GM19238 (cell line): ENCODE data around the gene UBL5.
"Not testable (repeated sequence)": the region's sequence is repeated elsewhere in the genome, so short reads cannot be mapped to it uniquely, and the experiment has no call there.

Experiments
- DNase-seq: peaks from one replicate; pipeline ENCODE4 v3.0.0; 2011; ENCODE audit warnings: low spot score; ENCODE audit not compliant: insufficient read length

The UBL5 gene

DNA sequence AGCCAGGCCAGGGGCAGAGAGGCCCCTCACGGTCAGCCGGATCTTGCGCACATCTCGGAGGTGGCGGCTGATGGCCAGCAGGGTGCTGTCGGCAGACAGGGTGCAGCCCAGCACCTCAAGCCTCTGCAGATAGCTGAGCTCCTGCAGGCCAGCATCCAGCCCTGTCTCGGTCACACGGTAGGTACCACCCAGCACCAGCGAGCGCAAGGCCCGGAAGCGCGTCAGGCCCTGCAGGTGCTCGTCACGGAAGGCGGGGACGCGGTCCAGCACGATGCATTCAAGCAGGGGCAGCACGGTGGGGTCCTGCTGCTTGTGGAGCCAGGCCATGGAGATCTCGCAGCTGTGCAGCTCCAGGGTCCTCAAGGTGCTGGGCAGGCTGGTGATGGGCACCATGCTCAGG lies 16.6 kb upstream of the UBL5 start:
- DNase-seq = no peak

DNA sequence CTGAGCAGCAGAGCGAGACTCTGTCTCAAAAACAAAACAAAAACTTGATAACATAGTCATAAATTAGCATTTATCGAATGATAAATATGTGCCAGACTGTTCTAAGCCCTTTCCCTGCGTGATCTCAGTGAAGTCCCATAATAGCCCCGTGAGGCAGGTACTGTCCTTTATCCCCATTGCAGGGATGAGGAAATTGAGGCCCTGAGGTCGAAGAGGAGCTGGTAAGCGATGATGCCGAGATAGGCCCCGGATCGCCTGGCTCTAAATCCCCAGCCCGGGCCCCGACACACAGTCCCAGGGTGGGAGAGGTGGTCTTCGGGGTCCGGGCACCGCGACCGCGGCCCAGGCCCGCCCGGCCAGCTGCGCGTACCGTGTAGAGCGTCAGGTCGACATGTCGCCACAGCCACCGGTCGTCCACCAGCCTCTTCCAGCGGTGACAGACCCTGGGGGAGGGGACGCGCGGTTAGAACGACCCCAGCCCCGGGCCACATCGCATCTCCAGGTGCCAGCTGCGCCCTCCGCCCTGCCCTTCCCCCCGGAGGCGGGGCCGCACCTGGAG lies 9.5 kb upstream of the UBL5 start:
- DNase-seq = no peak

DNA sequence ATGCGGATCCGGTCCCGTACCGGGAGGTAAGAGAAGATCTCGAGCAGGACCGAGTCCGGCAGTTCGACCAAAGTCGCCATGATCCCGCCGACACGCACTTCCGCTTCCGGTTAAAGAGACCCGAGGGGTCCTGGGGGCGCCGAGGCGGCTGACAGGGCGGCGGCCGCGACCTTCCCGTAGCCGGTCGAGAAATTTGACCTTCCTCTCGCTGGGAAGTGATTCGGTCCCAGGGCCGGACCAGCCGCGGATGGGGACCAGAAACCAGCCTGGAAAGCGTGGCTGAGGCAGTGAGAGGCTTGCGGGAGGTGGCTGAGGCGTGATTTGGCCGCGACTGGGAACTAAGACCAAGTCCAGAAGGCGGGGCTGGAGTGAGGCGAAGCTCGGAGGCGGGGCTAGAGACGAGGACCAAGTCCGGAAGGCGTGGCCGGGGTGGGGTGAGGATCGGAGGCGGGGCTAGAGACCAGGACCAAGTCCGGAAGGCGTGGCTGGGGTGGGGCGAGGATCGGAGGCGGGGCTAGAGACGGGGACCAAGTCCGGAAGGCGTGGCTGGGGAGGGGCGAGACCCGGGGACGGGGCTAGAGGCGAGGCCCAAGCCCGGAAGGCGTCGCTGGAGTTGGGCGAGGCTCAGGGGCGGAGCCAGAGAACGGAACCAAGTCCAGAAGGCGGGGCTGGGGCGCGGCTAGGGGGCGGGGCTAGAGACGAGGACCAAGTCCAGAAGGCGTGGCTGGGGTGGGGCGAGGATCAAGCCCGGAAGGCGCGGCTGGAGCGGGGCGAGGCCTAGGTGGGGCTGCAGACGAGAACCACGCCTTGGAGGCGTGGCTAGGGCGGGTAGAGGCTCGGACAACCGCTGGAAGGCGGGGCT lies 8.8 kb upstream of the UBL5 start, which contains the start of gene FBXL12:
FBXL12 (minus strand) TSS at position 346 of the 862 bp plus-strand sequence; CDS start at position 80, 266 bp downstream.
- peak; percentile 90 for DNase-seq

DNA sequence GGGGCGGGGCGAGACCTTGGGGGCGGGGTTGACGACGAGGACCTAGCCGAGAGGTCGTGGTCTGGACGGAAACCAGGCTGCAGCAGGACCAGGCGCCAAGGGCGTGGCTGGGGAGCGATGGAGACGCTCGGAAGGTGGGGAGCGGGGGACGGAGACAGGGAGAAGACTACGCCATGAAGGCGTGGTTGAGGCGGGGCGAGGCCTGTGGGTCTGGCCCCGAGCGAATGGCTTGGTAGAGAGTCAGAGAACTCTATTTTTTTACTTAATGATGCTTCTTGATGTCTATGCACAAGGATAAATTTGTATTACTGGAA lies 8.2 kb upstream of the UBL5 start:
- no peak for DNase-seq

DNA sequence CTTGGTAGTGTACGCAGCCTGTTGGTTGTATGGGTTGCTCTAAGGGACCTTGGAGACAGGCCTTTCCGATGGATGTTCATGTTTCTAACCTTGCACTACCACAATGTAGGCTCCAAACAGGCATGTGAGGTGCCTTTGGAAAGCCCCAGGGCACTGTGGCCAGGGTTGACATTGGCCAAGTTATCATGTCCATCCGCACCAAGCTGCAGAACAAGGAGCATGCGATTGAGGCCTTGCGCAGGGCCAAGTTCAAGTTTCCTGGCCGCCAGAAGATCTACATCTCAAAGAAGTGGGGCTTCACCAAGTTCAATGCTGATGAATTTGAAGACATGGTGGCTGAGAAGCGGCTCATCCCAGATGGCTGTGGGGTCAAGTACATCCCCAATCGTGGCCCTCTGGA lies 7.7 kb upstream of the UBL5 start:
- DNase-seq = not testable (repeated sequence)

DNA sequence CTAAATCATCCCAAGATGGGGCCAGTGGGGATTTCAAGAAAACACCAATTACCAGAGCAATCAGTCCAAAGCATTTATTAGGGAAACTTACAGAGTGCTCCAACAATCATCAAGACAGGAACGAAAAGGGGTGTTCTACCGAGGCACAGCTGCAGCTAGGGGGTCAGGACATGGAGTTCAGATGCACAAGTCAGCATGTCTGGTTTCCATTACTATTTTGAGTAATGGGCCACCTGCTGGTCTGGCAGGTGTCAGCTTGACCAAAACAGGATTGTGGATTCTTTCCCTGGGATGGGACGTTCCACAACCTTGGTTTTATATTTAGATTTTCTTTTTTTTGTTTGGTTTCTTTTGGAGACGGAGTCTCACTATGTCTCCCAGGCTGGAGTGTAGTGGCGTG lies 3.9 kb upstream of the UBL5 start:
- DNase-seq = no peak

DNA sequence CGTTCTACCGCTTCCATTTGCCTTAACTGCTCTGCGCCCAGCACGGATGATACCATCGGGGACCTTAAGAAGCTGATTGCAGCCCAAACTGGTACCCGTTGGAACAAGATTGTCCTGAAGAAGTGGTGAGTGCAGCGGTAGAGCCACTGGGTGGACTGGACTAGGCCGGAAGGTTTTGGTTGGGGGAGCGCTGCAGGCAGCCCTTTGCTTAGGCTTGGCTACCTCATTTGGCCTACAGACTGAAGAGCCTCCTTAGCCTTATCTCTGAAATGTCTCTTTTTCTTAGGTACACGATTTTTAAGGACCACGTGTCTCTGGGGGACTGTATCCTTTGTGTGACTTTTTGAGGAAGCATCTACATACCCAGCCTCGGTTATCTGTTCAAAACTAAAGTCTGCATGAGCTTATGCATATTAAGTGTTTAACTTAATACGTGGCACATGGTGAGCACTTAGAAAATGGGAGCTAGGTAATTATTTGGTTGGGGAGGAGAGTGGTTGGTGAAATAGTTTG lies 889 bp downstream of the UBL5 start:
- DNase-seq = no peak

DNA sequence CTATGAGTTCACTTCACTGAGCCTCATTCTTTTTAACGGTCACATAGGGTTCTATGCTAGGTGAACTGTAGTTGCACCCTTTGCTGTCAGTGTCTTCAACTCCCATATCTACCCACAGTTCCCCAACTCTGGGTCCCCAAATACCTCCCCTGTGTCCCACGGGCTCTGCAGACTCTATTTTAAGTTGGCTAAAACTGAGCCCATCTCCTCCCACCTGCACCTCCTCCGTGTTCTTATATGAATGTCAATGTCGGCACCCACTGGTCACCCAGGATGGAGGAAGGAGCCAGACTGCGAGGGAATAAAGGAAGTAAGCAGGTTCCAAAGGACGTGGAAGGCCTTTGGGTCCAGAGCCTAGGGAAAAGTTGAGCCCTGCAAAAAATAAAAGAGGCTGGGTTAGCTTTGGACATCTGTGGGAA lies 6.6 kb downstream of the UBL5 start:
- no peak for DNase-seq

DNA sequence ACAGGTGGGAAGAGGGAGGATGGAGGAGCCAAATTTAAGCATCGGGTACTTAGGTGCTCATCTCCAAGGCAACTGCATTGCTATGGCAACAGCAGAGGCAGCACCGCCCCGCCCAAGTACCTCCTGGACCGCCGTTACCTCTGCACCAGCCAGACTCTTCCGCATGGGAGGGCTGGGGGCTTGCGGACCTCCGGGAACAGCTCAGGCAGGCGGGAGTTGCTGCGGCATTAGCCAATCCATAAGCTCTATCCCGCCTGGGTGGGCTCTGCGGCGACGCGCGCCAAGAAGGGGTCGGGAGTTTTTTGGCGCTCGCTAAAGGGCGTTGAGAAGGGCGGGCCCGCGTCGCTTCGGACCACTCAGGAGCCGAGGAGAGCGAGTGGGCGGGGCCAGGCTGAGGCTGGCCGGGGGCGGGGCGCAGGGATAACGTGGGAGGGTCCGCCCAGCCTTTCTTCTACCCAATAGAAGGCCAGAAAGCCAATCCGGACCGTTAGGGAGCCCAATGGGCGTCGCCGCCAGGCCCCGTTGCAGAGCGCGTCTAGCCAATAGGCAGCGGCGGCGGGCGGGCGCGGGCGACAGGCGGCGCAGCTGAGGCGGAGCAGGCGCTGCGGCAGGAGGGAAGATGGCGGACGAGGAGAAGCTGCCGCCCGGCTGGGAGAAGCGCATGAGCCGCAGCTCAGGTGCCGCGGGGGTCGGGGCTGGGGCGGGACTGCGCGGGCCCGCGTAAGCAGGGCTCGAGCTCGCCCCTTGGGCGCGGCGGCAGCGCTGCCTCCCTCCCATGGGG lies 7.2 kb downstream of the UBL5 start, which contains the start of gene PIN1:
PIN1 (plus strand) TSS at position 593 of the 781 bp plus-strand sequence; CDS start at position 620, 27 bp downstream.
- DNase-seq = peak; percentile 97

DNA sequence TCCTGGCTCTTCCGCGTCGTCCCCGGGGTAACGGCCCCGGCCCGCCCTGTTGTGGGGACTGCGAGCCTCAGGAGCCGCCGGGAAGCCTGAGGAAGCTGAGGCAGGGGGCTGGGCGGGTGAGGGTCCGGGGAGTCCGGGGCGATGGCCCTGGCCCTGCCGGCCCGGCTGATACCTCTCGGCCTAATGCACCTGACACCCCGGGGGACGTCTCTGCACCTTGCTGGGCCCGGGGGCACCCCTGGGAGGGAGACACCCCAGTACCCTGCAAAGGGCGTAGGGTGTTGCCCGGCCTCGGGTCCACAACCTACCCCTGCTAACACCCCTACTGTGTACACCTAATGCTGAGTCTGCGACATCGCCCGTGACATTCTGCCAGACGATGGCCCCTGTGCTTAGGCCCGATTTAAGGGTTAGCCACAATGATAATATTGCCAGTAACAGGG lies 7.8 kb downstream of the UBL5 start:
- no peak for DNase-seq

DNA sequence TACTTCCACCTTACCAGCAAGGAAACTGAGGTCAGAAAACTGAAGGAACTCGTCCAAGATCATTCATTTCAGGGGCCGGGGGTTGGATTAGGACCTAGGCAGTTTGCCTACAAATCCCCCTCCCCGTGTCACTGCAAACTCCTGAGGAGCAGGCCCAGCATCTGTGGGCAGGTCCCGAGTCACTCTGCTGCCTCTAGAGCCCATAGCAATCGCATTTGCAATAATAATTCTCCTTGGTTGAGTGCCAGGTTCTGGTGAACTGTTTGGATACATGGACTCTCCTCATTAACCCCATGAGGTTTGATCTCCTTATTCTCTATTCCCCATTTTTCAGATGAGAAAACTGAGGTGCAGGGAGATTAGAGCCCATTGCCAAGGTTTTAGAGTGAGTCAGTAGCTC lies 8.3 kb downstream of the UBL5 start:
- DNase-seq = no peak

DNA sequence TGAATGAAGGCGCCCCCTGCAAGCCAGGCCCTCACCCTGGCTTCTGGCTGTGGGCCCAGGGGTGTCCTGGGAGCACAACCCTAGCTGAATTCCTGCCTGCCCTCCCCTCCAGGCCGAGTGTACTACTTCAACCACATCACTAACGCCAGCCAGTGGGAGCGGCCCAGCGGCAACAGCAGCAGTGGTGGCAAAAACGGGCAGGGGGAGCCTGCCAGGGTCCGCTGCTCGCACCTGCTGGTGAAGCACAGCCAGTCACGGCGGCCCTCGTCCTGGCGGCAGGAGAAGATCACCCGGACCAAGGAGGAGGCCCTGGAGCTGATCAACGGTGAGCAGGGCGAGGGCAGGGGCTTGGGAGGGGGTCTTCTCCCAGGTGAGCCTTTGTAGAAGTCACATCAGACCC lies 10.6 kb downstream of the UBL5 start:
- no peak for DNase-seq

DNA sequence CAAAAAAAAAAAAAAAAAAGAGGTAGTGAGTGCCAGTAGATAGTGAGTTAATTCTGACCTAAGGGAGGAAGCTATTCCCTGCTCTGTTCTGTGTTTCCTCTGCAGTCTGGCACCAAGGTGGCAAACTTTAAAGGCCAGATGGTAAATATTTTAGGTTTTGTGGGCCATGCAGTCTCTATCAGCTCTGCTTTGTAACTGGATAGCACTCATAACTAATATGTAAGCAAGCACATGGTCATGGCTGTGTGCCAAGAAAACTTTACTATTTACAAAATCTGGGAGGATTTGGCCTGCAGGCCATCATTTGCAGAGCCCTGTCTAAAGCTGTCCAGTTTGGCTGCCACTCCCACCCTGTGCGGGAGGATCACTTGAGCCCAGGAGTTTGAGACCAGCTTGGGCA lies 11.7 kb downstream of the UBL5 start:
- no peak for DNase-seq

DNA sequence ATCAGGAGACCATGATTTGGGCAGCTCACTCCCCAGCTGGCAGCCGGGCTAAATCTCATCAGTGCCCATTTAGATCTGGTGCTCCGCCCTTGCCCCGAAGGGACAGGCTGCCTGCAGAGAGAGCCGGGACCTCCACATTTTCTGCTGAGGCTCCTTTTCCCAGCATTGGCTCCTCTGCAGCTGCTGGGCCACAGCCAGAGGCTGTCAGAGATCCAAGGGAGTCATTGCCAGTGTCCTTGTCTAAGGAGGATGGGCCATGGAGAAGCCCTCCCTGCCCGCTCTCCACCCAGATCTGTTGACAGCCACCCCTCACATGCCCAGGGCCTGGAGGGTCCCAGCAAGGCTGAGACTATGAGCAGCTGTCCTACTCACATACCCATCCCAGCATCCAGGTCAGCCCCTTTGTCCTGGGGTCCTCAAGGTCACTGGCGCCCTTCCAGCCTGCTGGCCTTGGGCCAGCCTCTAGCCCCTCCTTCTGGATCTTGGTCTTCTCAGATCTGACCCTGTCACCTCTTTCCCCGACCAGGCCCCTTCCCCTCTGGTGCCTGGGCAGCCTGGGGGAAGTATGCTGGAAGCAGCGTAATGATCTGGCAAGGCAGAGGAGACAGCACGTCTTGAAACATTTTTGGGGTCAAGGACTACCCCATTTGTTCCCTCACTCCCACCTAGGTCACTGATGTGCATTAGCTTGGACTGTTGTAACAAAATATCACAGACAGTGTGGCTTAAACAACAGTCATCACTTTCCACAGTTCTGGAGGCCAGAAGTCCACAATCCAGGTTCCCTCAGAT lies 15.3 kb downstream of the UBL5 start:
- DNase-seq = no peak

DNA sequence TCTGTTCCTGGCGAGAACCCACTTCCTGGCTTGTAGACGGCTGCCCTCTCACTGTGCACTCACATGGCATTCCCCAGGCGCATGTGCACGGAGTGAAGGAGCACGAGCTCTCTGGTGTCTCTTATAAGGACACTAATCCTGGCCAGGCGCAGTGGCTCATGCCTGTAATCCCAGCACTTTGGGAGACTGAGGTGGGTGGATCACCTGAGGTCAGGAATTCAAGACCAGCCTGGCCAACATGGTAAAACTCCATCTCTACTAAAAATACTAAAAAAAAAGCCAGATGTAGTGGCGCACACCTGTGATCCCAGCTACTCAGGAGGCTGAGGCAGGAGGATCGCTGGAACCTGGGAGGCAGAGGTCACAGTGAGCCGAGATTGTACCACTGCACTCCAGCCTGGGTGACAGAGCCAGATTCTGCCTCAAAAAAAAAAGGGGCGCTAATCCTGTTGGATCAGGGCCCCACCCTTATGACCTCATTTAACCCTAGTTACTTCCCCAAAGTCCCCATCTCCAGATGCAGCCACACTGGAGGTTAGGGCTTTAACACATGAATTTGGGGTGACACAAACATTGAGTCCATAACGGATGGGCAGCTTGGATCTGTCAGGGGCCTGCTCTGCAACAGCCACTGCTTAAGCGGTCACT lies 16.0 kb downstream of the UBL5 start:
- not testable (repeated sequence) for DNase-seq

DNA sequence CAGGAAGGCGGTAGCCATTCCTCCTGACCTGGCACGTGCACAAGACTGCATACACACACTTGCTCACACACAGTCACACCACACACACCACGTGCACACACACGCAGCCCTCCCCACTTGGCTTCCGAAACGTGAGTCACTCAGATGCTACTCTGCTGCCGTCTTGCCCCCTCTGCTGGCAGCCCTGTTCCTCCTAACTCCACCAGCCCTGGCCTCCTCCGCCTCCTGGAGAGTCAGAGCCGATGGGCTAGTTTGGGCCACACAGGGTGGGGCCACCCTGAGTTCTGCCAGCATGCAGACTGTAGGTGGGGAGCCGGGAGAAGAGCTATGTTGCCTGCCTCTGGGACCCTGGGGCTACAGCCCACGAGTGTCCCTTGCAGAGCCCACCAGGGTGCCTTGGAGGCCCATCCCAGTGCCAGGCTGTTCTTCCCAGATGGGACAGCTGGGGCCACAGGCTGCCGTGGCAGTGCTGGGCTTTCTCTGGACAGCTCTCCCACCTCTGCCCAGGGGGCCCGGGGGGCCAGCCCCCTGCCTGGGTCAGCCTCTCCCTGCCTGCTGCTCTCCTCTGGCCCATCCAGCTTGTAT lies 19.5 kb downstream of the UBL5 start:
- no peak for DNase-seq

DNA sequence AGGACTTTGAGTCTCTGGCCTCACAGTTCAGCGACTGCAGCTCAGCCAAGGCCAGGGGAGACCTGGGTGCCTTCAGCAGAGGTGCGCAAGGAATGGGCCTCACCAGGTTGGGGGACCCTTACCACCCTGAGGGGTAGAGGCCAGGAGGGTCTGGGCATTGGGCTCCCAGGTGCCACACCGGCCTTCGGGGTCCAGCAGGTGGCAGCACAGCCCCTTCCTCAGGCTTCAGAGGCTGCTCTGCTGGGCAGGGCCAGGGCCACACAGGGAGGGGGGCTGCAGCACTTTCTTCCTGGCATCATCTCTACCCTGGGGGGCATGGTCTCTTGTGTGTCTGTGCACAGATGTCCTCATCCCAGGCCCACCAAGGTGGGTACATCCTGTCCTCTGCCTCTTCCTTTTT lies 20.3 kb downstream of the UBL5 start:
- no peak for DNase-seq

DNA sequence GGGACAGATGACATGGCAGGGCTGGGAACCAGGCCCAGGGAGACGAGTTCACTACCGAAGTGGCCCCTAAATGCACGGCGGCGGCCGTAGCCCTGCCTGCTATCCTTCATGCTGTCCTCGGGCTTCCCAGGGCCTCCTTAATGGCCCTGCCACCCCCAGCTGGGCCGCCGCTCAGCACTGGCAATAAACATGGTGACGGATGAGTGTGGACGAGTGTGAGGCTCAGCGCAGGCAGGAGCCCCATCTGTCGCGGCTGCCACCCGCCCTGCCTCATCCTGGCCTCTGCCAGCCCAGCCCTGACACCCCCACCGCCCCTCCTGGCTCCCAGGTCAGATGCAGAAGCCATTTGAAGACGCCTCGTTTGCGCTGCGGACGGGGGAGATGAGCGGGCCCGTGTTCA lies 21.0 kb downstream of the UBL5 start:
- DNase-seq = no peak

DNA sequence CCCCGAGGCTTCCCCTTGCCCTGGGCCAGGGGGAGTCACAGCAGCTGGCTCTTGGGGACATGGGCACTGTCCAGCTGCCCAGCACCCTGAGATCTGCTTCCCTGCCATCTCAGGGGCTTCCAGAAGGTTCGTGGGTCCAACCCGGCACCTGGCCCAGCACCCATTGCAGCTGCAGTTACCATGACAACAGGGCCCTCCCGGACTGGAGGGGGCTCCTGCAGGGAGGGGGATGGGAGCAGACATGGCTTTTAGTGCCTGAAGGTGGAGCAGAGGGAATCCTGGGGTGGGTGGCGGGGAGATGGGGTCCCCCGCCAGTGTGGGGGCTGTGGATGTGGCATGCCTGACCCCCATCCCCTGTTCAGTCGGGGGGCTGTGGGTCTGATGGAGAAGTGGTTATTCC lies 22.1 kb downstream of the UBL5 start:
- no peak for DNase-seq

DNA sequence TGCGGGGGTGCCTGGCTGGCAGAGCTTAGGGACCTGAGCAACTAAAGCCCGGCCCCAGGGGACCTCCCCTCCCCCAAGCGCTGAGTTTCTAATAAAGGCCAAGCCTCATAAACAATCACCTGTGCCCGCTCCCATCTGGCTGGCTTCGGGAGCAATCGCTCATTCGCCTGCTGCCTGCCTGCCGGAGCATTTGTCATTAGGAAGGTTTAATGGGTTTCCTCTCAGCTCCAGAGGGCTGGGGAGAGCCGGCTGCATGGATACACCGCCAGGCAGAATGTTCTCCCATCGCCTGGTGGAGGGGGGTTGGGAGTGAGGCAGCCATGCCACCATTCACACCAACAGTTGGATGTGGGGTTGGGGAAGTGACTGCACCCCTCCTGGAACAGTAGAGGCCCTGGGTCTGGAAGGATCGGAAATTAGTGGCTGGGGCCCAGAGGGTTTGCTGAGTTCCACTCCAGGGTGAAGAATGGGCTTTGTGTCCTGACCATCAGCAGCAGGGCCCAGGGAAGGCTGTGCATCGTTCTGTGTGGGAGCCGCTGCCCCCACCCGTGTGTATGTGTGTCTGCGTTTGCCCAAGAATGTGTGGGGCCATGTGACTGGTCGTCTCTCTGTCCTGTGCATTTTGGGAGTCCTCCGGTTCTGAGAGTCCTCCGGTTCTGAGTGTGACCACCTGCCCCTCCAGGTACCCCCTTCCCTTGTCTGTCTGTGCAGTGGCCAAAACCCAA lies 22.7 kb downstream of the UBL5 start:
- no peak for DNase-seq
